NB4 (cell line): Measurements from ENCODE around the gene DLG1.

Experiments
- POLR2A ChIP-seq: IDR thresholded peaks from 2 replicates; pipeline ENCODE4 v1.6.1; 2011; ENCODE audit warnings: mild to moderate bottlenecking; ENCODE audit not compliant: insufficient read length; ENCODE audit errors: extremely low read depth
- TF ChIP-seq, protein P1 (sequence below): IDR thresholded peaks from one replicate; pipeline ENCODE4 v1.5.1; 2012; ENCODE audit warnings: low read depth, low read length

DNA sequence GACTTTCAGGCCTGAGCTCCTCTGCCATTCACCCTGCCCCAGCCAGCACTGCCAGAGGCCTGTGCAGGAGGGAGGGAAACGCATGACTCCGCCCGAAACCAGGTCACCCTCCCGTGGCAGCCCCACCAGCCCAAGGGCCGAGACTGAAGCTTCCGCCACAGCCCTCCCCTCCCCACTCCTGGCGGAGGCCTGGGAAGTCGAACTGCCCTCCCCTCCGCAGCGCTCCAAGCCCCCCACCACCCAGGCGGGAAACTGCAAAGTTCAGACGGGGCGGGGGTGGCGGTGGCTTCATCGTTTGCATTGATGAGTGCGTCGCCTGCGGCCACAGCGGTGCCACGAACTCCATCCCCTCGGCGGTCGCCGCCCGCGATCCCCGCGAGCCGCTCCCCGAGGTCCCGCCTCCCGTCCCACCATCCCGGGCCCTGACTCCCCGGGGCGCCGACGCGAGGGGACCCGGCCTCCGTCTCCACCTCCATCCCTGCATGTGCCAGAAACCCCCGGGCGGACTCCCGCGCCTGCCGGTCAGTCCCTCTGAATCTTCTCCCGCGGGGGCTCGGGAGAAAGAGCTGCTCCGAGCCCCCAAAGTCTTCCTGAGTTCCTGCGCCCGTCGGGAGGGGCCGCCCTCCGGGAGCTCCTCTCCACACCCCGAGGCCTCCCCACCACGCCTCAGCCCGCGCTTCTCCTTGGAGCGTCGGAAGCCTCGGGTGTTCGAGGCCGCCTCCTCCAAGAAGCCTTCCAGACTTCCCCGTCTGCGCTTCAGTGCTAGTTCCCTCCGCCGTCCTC lies 269.5 kb downstream of the DLG1 start:
- TF ChIP-seq, protein P1, sequence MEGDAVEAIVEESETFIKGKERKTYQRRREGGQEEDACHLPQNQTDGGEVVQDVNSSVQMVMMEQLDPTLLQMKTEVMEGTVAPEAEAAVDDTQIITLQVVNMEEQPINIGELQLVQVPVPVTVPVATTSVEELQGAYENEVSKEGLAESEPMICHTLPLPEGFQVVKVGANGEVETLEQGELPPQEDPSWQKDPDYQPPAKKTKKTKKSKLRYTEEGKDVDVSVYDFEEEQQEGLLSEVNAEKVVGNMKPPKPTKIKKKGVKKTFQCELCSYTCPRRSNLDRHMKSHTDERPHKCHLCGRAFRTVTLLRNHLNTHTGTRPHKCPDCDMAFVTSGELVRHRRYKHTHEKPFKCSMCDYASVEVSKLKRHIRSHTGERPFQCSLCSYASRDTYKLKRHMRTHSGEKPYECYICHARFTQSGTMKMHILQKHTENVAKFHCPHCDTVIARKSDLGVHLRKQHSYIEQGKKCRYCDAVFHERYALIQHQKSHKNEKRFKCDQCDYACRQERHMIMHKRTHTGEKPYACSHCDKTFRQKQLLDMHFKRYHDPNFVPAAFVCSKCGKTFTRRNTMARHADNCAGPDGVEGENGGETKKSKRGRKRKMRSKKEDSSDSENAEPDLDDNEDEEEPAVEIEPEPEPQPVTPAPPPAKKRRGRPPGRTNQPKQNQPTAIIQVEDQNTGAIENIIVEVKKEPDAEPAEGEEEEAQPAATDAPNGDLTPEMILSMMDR, result no peak
- no peak for TF ChIP-seq POLR2A
